H9 (cell line): Measurements from ENCODE around the gene CDK2. TPM values are rescaled to one million over a fixed set of nuclear protein-coding genes. Genes with fewer than 3 reads are reported as not detected.
"Not testable (repeated sequence)": the region's sequence is repeated elsewhere in the genome, so short reads cannot be mapped to it uniquely, and the experiment has no call there.

ENCODE experiments used
- DNase-seq: peaks from one replicate; pipeline ENCODE4 v3.0.0-alpha.2; 2017
- H2AFZ ChIP-seq: one replicate; pipeline ENCODE4 v1.6.1; 2013; ENCODE audit warnings: mild to moderate bottlenecking, low read length, control low read depth, moderate library complexity
- H2AK5ac ChIP-seq: 2 replicates; pipeline ENCODE4 v1.6.1; 2013; ENCODE audit warnings: low read length, control low read depth, mixed read lengths; ENCODE audit not compliant: insufficient read length
- H2BK120ac ChIP-seq: one replicate; pipeline ENCODE4 v1.6.1; 2013; ENCODE audit warnings: low read depth, mild to moderate bottlenecking, low read length, control low read depth, inconsistent platforms; ENCODE audit not compliant: poor library complexity, severe bottlenecking
- H2BK12ac ChIP-seq: 2 replicates; pipeline ENCODE4 v1.6.1; 2013; ENCODE audit warnings: low read length, control low read depth, mixed read lengths, low read depth; ENCODE audit not compliant: insufficient read length
- H2BK15ac ChIP-seq: 2 replicates; pipeline ENCODE4 v1.6.1; 2013; ENCODE audit warnings: low read depth, low read length, control low read depth
- H2BK20ac ChIP-seq: one replicate; pipeline ENCODE4 v1.6.1; 2013; ENCODE audit warnings: low read depth, mild to moderate bottlenecking, low read length, control low read depth, inconsistent platforms; ENCODE audit not compliant: poor library complexity, severe bottlenecking
- H2BK5ac ChIP-seq: 2 replicates; pipeline ENCODE4 v1.6.1; 2013; ENCODE audit warnings: low read length, control low read depth, mixed read lengths; ENCODE audit not compliant: insufficient read length
- H3K14ac ChIP-seq: 2 replicates; pipeline ENCODE4 v1.6.1; 2013; ENCODE audit warnings: low read length, control low read depth; ENCODE audit not compliant: insufficient read depth
- H3K18ac ChIP-seq: 2 replicates; pipeline ENCODE4 v1.6.1; 2013; ENCODE audit warnings: low read depth, mild to moderate bottlenecking, mixed read lengths, low read length, control low read depth; ENCODE audit not compliant: insufficient read length
- H3K23ac ChIP-seq: 2 replicates; pipeline ENCODE4 v1.6.1; 2013; ENCODE audit warnings: low read length, control low read depth, mixed read lengths, low read depth; ENCODE audit not compliant: insufficient read length
- H3K23me2 ChIP-seq: 2 replicates; pipeline ENCODE4 v1.6.1; 2013; ENCODE audit warnings: low read depth, mild to moderate bottlenecking, mixed read lengths, low read length, control low read depth; ENCODE audit not compliant: insufficient read length, poor library complexity, severe bottlenecking
- H3K27ac ChIP-seq: 2 replicates; pipeline ENCODE4 v1.5.1; 2013; ENCODE audit warnings: low read length, control low read depth, mixed read lengths, low read depth; ENCODE audit not compliant: insufficient read length
- H3K27me3 ChIP-seq: 2 replicates; pipeline ENCODE4 v1.6.1; 2013; ENCODE audit warnings: low read length, control low read depth, inconsistent platforms; ENCODE audit not compliant: insufficient read depth
- H3K4ac ChIP-seq: 2 replicates; pipeline ENCODE4 v1.6.1; 2013; ENCODE audit warnings: low read depth, mild to moderate bottlenecking, control low read depth, inconsistent platforms, low read length, moderate library complexity
- H3K4me1 ChIP-seq: 2 replicates; pipeline ENCODE4 v1.6.1; 2013; ENCODE audit warnings: low read length, control low read depth, inconsistent platforms; ENCODE audit not compliant: insufficient read depth
- H3K4me2 ChIP-seq: 2 replicates; pipeline ENCODE4 v1.6.1; 2013; ENCODE audit warnings: low read length, control low read depth, mixed read lengths; ENCODE audit not compliant: insufficient read length, insufficient read depth
- H3K56ac ChIP-seq: 2 replicates; pipeline ENCODE4 v1.6.1; 2013; ENCODE audit warnings: low read depth, mild to moderate bottlenecking, mixed read lengths, low read length, control low read depth; ENCODE audit not compliant: insufficient read length
- H3K79me1 ChIP-seq: 2 replicates; pipeline ENCODE4 v1.6.1; 2013; ENCODE audit warnings: low read depth, mild to moderate bottlenecking, moderate library complexity, low read length, control low read depth, inconsistent platforms; ENCODE audit not compliant: insufficient read depth, poor library complexity, severe bottlenecking
- H3K79me2 ChIP-seq: 2 replicates; pipeline ENCODE4 v1.6.1; 2013; ENCODE audit warnings: low read length, control low read depth, inconsistent platforms; ENCODE audit not compliant: insufficient read depth
- H3K9ac ChIP-seq: 2 replicates; pipeline ENCODE4 v1.6.1; 2013; ENCODE audit warnings: low read length, control low read depth, mixed read lengths; ENCODE audit not compliant: insufficient read length; ENCODE audit errors: extremely low read depth
- H3K9me3 ChIP-seq: one replicate; pipeline ENCODE4 v1.6.1; 2013; ENCODE audit warnings: low read depth, low read length, inconsistent platforms; ENCODE audit not compliant: control insufficient read depth
- H3T11ph ChIP-seq: one replicate; pipeline ENCODE4 v1.6.1; 2013; ENCODE audit warnings: mild to moderate bottlenecking, low read length, control low read depth, inconsistent platforms
- H4K20me1 ChIP-seq: one replicate; pipeline ENCODE4 v1.6.1; 2013; ENCODE audit not compliant: control insufficient read depth, insufficient read length, insufficient read depth
- H4K5ac ChIP-seq: 2 replicates; pipeline ENCODE4 v1.6.1; 2013; ENCODE audit warnings: low read depth, mild to moderate bottlenecking, mixed read lengths, low read length, control low read depth; ENCODE audit not compliant: insufficient read length
- H4K8ac ChIP-seq: replicated peaks from 2 replicates; pipeline ENCODE4 v1.6.1; 2013; ENCODE audit warnings: low read length, control low read depth, mixed read lengths, low read depth; ENCODE audit not compliant: insufficient read length
- H4K91ac ChIP-seq: 2 replicates; pipeline ENCODE4 v1.6.1; 2013; ENCODE audit warnings: low read depth, mild to moderate bottlenecking, moderate library complexity, mixed read lengths, low read length, control low read depth; ENCODE audit not compliant: insufficient read length
- H3K27ac Mint-ChIP-seq, 3 experiments: 2 replicates in 2 of 3; 3 replicates in 1 of 3; pipeline ENCODE4 v1.8.0; 2020 to 2021; ENCODE audit warnings: mixed read lengths in 3 of 3, mild to moderate bottlenecking in 1 of 3, moderate library complexity in 1 of 3
- H3K27me3 Mint-ChIP-seq: 2 replicates; pipeline ENCODE4 v1.8.0; 2021; ENCODE audit warnings: low read depth, mild to moderate bottlenecking, moderate library complexity, mixed read lengths
- H3K36me3 Mint-ChIP-seq, 3 experiments: 2 replicates in 2 of 3; 3 replicates in 1 of 3; pipeline ENCODE4 v1.8.0; 2020 to 2021; ENCODE audit warnings: low read depth in 3 of 3, mixed read lengths in 3 of 3; ENCODE audit not compliant: insufficient read depth in 1 of 3
- H3K4me1 Mint-ChIP-seq, 2 experiments: 2 replicates each; pipeline ENCODE4 v1.8.0; 2020; ENCODE audit warnings: mixed read lengths in 2 of 2
- H3K4me3 Mint-ChIP-seq, 2 experiments: 2 replicates in 1 of 2; 3 replicates in 1 of 2; pipeline ENCODE4 v1.8.0; 2020 to 2021; ENCODE audit warnings: mild to moderate bottlenecking in 2 of 2, mixed read lengths in 2 of 2, moderate library complexity in 1 of 2
- H3K9me3 Mint-ChIP-seq, 2 experiments: 2 replicates in 1 of 2; 3 replicates in 1 of 2; pipeline ENCODE4 v1.8.0; 2020; ENCODE audit warnings: mild to moderate bottlenecking in 2 of 2, mixed read lengths in 2 of 2, moderate library complexity in 1 of 2
- CTCF ChIP-seq: fragments of 200-600 bp; sonication (generic); conservative IDR thresholded peaks from 3 replicates; pipeline ENCODE4 v1.8.0; 2021; ENCODE audit warnings: antibody characterized with exemption, mild to moderate bottlenecking
- WGBS: extraction: QIAGEN DNeasy Blood & Tissue Kit; methylation state at CpG from one replicate; pipeline ENCODE4 v1.1.7; 2013; ENCODE audit warnings: missing lambda C conversion rate, low lambda C conversion rate, mixed read lengths; ENCODE audit not compliant: insufficient read length; ENCODE audit errors: extremely low coverage; 5-methylcytosine and 5-hydroxymethylcytosine counted together
- total RNA-seq: library from RNA; stranded (reverse); gene quantifications from 2 replicates; pipeline ENCODE4 v1.2.1, GENCODE V29; 2021

Gene CDK2
- total RNA-seq, 1 experiment from 2014 or later, result 60.8 TPM

DNA sequence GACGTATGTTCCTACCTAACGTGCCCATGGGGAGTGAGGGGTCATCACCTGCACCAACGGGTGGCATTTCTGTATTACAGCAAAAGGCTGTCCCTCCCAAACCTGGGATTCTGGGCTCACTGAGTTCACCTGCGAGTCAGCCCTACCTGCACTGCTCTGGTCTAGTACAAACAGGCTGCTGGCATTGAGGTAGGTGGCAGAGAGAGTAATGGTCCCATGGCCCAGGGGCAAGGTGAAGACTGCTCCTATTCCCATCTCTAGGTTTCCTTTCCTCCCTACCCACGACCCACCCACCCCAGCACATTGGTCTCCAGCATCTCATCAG is 30.9 kb downstream of the CDK2 start:
- Histone ChIP-seq H3K4me1 (no peaks in the 10 kb centered on the region), H3T11ph (no peak overlapping the region), H3K27ac (no peak overlapping the region), H3K18ac (peak overlapping the region; percentile 43), H3K23me2 (peaks cover 8% of the 10 kb centered on the region), H2AFZ (peak overlapping the region; percentile 3), H3K9me3 (no peaks in the 10 kb centered on the region), H3K79me2 (no peaks in the 10 kb centered on the region), H3K4me2 (peak overlapping the region; percentile 94), H3K79me1 (no peaks in the 10 kb centered on the region), H2BK5ac (no peak overlapping the region), H2BK12ac (no peak overlapping the region), H3K56ac (no peak overlapping the region), H2BK20ac (no peak overlapping the region), H3K27me3 (no peaks in the 10 kb centered on the region), H4K8ac (no peak overlapping the region), H3K14ac (peak overlapping the region; percentile 38), H4K20me1 (no peaks in the 10 kb centered on the region), H2BK15ac (no peak overlapping the region), H3K9ac (peak overlapping the region; percentile 82), H3K4ac (no peak overlapping the region), H2AK5ac (no peak overlapping the region), H4K91ac (no peak overlapping the region), H2BK120ac (no peak overlapping the region), H3K23ac (no peak overlapping the region), H4K5ac (peak overlapping the region; percentile 15)
- peaks cover 26 to 42% (median 39%) of the 10 kb centered on the region in 3 experiments for H3K36me3 Mint-ChIP-seq
- DNase-seq, result peak; percentile 41
- H3K9me3 Mint-ChIP-seq, result no peaks in the 10 kb centered on the region
- WGBS, result no CpG with 5 or more reads among the region's 5 CpGs
- H3K4me3 Mint-ChIP-seq, result peak overlapping the region; percentile 98 to 99
- H3K27me3 Mint-ChIP-seq, result no peaks in the 10 kb centered on the region
- H3K27ac Mint-ChIP-seq, result peak overlapping the region; percentile 94 to 98 (median 97)
- H3K4me1 Mint-ChIP-seq, result peaks cover 6 to 11% of the 10 kb centered on the region in 2 experiments; a peak in 3 of 4 replicates
- TF ChIP-seq CTCF, result no peak

- not testable (repeated sequence) for H4K5ac ChIP-seq, H2AK5ac ChIP-seq, H2BK5ac ChIP-seq, H3K79me2 ChIP-seq, H3K4me1 ChIP-seq, H3K56ac ChIP-seq, H3K23me2 ChIP-seq, H4K91ac ChIP-seq, H2BK20ac ChIP-seq, H3K9ac ChIP-seq, H4K20me1 ChIP-seq, H3K79me1 ChIP-seq, H2BK15ac ChIP-seq, H2BK12ac ChIP-seq, H2AFZ ChIP-seq, H3T11ph ChIP-seq, DNase-seq, H3K14ac ChIP-seq, H3K4ac ChIP-seq, H3K27me3 Mint-ChIP-seq, H3K4me2 ChIP-seq, H3K9me3 ChIP-seq, H4K8ac ChIP-seq, H3K27ac ChIP-seq, H3K9me3 Mint-ChIP-seq, H2BK120ac ChIP-seq, H3K18ac ChIP-seq, H3K27me3 ChIP-seq, H3K23ac ChIP-seq
- peak overlapping the region; percentile 68 to 88 (median 71); a peak in 4 of 7 replicates for H3K27ac Mint-ChIP-seq
- WGBS, result no CpG with 5 or more reads among the region's 6 CpGs
- H3K4me1 Mint-ChIP-seq, result peaks cover 6 to 11% of the 10 kb centered on the region in 2 experiments; a peak in 3 of 4 replicates
- peaks cover 21 to 42% (median 38%) of the 10 kb centered on the region in 3 experiments for H3K36me3 Mint-ChIP-seq
- H3K4me3 Mint-ChIP-seq, result peak overlapping the region in 1 of 2 experiments; percentile 66; a peak in 2 of 5 replicates
Observed at GRCh38 chr12:55999522-55999921, 32.9 kb downstream of the CDK2 start.
